GM12873 (cell line): ENCODE data around the gene LRRC3B.

Source experiments
- TF ChIP-seq, protein P1 (sequence below): IDR thresholded peaks from 2 replicates; pipeline ENCODE4 v1.5.1; 2012; ENCODE audit warnings: low read depth, mild to moderate bottlenecking, moderate library complexity, low read length, control low read depth; ENCODE audit not compliant: insufficient read depth; ENCODE audit errors: missing control alignments

Gene LRRC3B

DNA sequence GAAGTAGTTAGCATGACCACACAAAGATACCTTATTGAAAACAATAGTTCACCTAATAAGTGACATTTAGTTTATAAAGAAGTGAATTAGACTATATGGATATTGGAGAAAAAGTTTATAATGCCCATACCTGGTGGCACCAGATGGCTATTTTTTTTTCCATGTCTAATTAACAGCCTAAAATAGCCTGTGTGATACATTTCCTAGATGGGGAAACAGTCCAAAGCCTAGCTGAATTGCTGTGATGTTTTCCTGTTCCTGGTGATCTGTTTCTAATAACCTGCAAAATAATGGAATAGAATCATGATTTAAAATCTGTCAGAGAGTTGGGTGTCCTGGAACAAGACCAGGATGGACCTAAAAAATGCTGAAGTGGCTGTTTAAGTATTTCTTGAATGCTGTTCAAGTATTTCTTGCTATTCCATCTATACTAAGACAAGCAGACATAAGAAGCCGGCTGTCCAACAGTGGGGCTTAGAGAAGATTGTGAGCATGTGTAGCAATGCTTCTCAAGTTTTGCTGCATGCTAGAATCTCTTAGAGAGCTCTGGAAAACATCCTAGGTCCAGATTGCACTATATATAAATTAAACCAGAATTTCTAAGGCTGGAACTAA, 31.3 kb downstream of the LRRC3B start:
- TF ChIP-seq, protein P1, sequence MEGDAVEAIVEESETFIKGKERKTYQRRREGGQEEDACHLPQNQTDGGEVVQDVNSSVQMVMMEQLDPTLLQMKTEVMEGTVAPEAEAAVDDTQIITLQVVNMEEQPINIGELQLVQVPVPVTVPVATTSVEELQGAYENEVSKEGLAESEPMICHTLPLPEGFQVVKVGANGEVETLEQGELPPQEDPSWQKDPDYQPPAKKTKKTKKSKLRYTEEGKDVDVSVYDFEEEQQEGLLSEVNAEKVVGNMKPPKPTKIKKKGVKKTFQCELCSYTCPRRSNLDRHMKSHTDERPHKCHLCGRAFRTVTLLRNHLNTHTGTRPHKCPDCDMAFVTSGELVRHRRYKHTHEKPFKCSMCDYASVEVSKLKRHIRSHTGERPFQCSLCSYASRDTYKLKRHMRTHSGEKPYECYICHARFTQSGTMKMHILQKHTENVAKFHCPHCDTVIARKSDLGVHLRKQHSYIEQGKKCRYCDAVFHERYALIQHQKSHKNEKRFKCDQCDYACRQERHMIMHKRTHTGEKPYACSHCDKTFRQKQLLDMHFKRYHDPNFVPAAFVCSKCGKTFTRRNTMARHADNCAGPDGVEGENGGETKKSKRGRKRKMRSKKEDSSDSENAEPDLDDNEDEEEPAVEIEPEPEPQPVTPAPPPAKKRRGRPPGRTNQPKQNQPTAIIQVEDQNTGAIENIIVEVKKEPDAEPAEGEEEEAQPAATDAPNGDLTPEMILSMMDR = no peak

DNA sequence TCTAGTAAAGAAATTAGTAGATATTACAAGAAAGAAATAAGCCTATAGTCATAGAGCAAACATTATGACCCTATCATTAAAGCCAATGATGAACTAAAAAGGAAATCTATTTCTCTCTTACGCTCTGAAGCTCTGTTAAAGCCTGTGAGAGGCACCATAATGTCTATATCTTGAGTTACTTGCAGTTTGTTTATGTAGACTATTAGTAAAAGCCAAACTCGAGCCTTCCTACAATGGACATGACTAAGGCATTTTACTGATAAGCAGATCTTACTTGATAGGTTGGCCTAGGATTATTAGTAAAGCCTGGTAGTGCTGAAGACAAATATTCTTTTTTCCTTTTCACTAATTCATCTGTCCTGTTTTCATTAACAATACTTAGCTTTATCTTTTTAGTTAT, 32.7 kb downstream of the LRRC3B start:
- TF ChIP-seq, protein P1 = no peak

DNA sequence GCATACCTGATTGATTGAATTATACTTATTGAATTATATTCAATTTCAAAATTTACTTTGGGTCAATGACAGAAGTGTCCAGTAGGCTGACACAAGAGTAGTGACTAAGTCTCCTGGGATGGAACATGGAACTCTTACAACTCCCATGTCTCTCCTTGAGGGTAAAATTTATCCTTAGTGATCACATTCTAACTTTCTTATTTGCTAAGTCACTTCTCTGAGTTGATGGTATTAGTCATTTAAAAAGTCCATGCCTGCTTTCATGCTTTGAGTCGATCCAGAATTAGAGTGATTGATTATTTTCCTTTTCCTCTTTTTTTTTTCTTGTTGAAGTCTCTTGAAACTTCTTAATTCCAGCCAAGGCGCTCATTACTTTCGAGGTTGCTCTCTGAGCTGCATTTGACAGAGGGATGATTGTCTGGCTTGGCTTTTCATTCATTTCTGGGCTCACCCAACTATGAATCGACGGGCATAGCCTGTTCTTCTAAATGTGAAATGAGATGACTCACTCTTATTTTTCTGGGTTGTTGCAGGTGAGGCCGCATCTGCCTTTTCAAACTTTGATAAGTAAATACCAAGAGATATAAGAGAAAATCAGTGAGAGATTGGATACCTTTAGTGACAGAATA, 34.9 kb downstream of the LRRC3B start:
- TF ChIP-seq, protein P1 = no peak

DNA sequence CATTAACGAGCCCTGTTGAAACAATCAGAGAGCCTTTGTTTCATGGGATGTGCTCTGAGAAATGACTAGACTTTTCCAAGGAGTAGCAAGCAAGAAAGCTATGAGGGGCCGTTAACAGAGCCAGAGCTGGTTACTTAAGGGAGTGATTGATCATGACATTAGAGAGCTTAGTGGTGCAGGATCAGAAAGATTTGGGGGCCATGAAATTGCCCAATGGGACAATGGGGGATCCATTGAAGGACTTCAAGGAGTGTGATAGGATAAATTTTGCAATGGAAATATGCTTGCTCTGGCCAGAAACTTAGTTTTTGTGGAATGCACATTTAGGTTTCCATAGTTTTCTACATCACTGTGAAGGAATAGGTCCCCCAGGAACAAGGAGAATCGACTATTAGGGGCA, 45.6 kb downstream of the LRRC3B start:
- TF ChIP-seq, protein P1 = no peak

DNA sequence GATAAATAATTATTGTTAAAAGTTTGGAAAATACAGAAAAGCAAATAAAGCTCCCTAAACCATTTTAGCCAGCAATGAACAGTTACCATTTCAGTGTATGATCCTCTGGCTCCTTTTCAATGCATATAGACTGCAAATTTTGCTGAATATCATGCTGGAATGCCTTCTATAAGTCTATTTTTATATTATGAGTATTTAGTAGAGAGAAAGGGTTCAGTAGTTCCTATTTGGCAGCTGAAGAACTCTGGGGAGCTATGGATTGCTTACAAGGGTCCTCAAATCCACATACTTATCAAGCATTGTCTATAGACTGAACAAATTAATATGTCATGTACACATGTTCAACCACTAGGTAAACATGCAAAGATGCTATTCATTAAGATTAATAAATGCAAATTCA, 46.1 kb downstream of the LRRC3B start:
- TF ChIP-seq, protein P1 = no peak

DNA sequence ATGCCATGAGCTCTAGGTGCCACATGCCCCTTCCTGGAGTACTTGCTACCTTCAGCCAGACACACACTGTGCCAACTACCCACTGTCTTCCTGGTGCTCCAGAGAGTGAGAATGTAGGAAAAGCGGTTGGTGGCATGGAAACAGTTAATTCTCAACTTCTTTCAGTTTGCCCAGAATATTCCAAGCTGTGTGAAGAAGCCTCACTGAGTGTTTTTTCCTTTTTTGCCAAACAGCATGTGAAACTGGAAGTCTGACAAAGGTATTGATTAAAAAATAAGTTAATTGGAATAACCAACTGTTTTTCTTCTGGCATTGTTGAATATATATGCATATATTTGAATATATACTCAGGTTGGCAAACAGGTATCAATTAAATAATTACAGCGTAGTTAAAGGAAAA, 52.8 kb downstream of the LRRC3B start:
- TF ChIP-seq, protein P1 = no peak

DNA sequence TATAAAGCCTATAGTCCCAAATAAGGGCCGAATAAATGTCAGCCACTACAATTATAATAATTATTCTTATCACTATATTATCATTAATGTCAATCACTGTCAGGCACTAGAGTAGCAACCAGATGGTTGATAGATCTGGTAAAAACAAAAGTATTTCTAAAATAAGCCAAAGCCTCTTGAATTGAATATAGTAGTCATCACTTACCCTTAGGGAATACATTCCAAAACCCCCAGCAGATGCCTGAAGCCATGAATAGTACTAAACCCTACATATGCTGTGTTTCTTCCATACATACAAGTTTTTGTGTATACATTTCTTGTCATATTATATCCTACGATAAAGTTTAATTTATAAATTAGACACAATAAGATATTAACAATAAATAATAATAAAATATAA, 59.1 kb downstream of the LRRC3B start:
- TF ChIP-seq, protein P1 = no peak
